ENCODE results near the gene GPATCH4. TPM values are rescaled to one million over a fixed set of nuclear protein-coding genes. Genes with fewer than 3 reads are reported as not detected.
A peak's percentile ranks its signal among the peaks of the same experiment; 100 is the strongest.

GPATCH4 gene
- total RNA-seq, 1 experiment from 2014 or later = 37.3 TPM

GRCh38 chr1:156559797-156560385, 41.4 kb downstream of the GPATCH4 start:
- intact Hi-C loops (cut with micrococcal nuclease) = no loop called here
- Histone ChIP-seq H3K4me2 (ENCODE audit: low read length) (no peak overlapping the region), H3K4me3 (ENCODE audit: low read length) (no peak overlapping the region), H3K79me2 (ENCODE audit: low read length) (no peaks in the 10 kb centered on the region), H2AFZ (ENCODE audit: low read length) (no peak overlapping the region), H3K36me3 (ENCODE audit: low read depth, low read length) (peaks cover 62% of the 10 kb centered on the region), H3K4me1 (ENCODE audit: insufficient read depth, low read length) (no peaks in the 10 kb centered on the region), H3K9me3 (ENCODE audit: low read length) (no peaks in the 10 kb centered on the region), H3K9ac (ENCODE audit: low read length) (no peak overlapping the region), H3K27ac (ENCODE audit: low read length) (no peak overlapping the region), H3K9me2 (replicated peaks; ENCODE audit: low read length) (no peaks in the 10 kb centered on the region), H4K20me1 (ENCODE audit: low read length) (no peaks in the 10 kb centered on the region), H3F3A (ENCODE audit: low read length, unreplicated experiment) (no peaks in the 10 kb centered on the region), H3K27me3 (ENCODE audit: low read length) (no peaks in the 10 kb centered on the region)
- POLR2A ChIA-PET (ENCODE audit: unreplicated experiment) = no interaction called here
- TF ChIP-seq EZH2 (IDR thresholded peaks at IDR 0.05; ENCODE audit: low read length, unreplicated experiment) = no peak
- TF ChIP-seq CTCF (conservative IDR thresholded peaks at IDR 0.05; ENCODE audit: low read depth, low read length) = no peak
- no peak for TF ChIP-seq EZH2phosphoT487 (IDR thresholded peaks at IDR 0.05; ENCODE audit: borderline replicate concordance, low read length)
- DNase-seq (no peak), ATAC-seq (peak; percentile 45; the same call in 1 of the 2 replicates)
- no TSS peak for BruUV-seq (replicated peaks)
- CTCF ChIA-PET = interaction anchor here (0.6 kb wide), 1 partner anchor 174 kb away, joined by 3 read pairs; no protein-coding TSS in a partner anchor

GRCh38 chr1:156559086-156559796, 42.0 kb downstream of the GPATCH4 start:
- BruUV-seq (replicated peaks) = no TSS peak
- TF ChIP-seq EZH2 (IDR thresholded peaks at IDR 0.05; ENCODE audit: low read length, unreplicated experiment) = no peak
- TF ChIP-seq CTCF (conservative IDR thresholded peaks at IDR 0.05; ENCODE audit: low read depth, low read length) = no peak
- no peak for TF ChIP-seq EZH2phosphoT487 (IDR thresholded peaks at IDR 0.05; ENCODE audit: borderline replicate concordance, low read length)
- no peaks in the 10 kb centered on the region for H3K9me2 ChIP-seq (replicated peaks; ENCODE audit: low read length)
- H3K4me1 ChIP-seq (ENCODE audit: insufficient read depth, low read length) = no peaks in the 10 kb centered on the region
- no peaks in the 10 kb centered on the region for H4K20me1 ChIP-seq (ENCODE audit: low read length)
- H3K79me2 ChIP-seq (ENCODE audit: low read length) = no peaks in the 10 kb centered on the region
- no peak for DNase-seq
- ChIA-PET POLR2A (ENCODE audit: unreplicated experiment) (no interaction called here), CTCF (interaction anchor here (0.6 kb wide), 1 partner anchor 173 kb away, joined by 3 read pairs; no protein-coding TSS in a partner anchor)
- no peak for ATAC-seq
- H3K9me3 ChIP-seq (ENCODE audit: low read length) = no peaks in the 10 kb centered on the region
- H3K27ac ChIP-seq (ENCODE audit: low read length) = no peak overlapping the region
- no peaks in the 10 kb centered on the region for H3K27me3 ChIP-seq (ENCODE audit: low read length)
- peaks cover 62% of the 10 kb centered on the region for H3K36me3 ChIP-seq (ENCODE audit: low read depth, low read length)
- no peak overlapping the region for H3K4me2 ChIP-seq (ENCODE audit: low read length)
- no peak overlapping the region for H3K9ac ChIP-seq (ENCODE audit: low read length)
- H3F3A ChIP-seq (ENCODE audit: low read length, unreplicated experiment) = no peaks in the 10 kb centered on the region
- no peak overlapping the region for H3K4me3 ChIP-seq (ENCODE audit: low read length)
- H2AFZ ChIP-seq (ENCODE audit: low read length) = no peak overlapping the region
- intact Hi-C loops (cut with micrococcal nuclease) = no loop called here

- Histone ChIP-seq H3K4me1 (ENCODE audit: insufficient read depth, low read length) (peaks cover 20% of the 10 kb centered on the region), H3K9me2 (replicated peaks; ENCODE audit: low read length) (no peaks in the 10 kb centered on the region), H3K27me3 (ENCODE audit: low read length) (no peaks in the 10 kb centered on the region), H3K9me3 (ENCODE audit: low read length) (no peaks in the 10 kb centered on the region), H3K27ac (ENCODE audit: low read length) (no peak overlapping the region), H3K4me3 (ENCODE audit: low read length) (no peak overlapping the region), H3K36me3 (ENCODE audit: low read depth, low read length) (peaks cover 49% of the 10 kb centered on the region), H3K4me2 (ENCODE audit: low read length) (no peak overlapping the region), H3K9ac (ENCODE audit: low read length) (no peak overlapping the region), H4K20me1 (ENCODE audit: low read length) (no peaks in the 10 kb centered on the region), H2AFZ (ENCODE audit: low read length) (no peak overlapping the region), H3F3A (ENCODE audit: low read length, unreplicated experiment) (no peaks in the 10 kb centered on the region), H3K79me2 (ENCODE audit: low read length) (no peaks in the 10 kb centered on the region)
- ChIA-PET POLR2A (ENCODE audit: unreplicated experiment) (no interaction called here), CTCF (no interaction called here)
- intact Hi-C loops (cut with micrococcal nuclease) = no loop called here
- DNase-seq (no peak), ATAC-seq (no peak)
- no TSS peak for BruUV-seq (replicated peaks)
- TF ChIP-seq EZH2 (IDR thresholded peaks at IDR 0.05; ENCODE audit: low read length, unreplicated experiment) = no peak
- no peak for TF ChIP-seq EZH2phosphoT487 (IDR thresholded peaks at IDR 0.05; ENCODE audit: borderline replicate concordance, low read length)
- TF ChIP-seq CTCF (conservative IDR thresholded peaks at IDR 0.05; ENCODE audit: low read depth, low read length) = no peak
Observed at GRCh38 chr1:156556354-156556753, 44.9 kb downstream of the GPATCH4 start.

Data from PC-3 (cell line).